GM18519 (cell line): ENCODE measurements around the gene ETV7.
"Not testable (repeated sequence)": the region's sequence is repeated elsewhere in the genome, so short reads cannot be mapped to it uniquely, and the experiment has no call there.

Experiments used
- ATAC-seq: cut with Tn5 transposase; IDR thresholded peaks from one replicate; pipeline ENCODE4 v1.9.1; 2021; ENCODE audit warnings: mild to moderate bottlenecking, moderate library complexity; ENCODE audit not compliant: unreplicated experiment, low FRiP score

Gene ETV7

GRCh38 chr6:36368421-36368820, 19.0 kb downstream of the ETV7 start:
- no peak for ATAC-seq

- ATAC-seq: no peak
Observed at GRCh38 chr6:36367743-36368142, 19.7 kb downstream of the ETV7 start.

- no peak for ATAC-seq
Observed at GRCh38 chr6:36364669-36365479, 22.6 kb downstream of the ETV7 start.

GRCh38 chr6:36364061-36364635, 23.3 kb downstream of the ETV7 start:
- not testable (repeated sequence) for ATAC-seq

- ATAC-seq: not testable (repeated sequence)
Observed at GRCh38 chr6:36363371-36363752, 24.1 kb downstream of the ETV7 start.

GRCh38 chr6:36362551-36363370, 24.7 kb downstream of the ETV7 start:
- ATAC-seq: no peak

- ATAC-seq: no peak
Observed at GRCh38 chr6:36361071-36361470, 26.4 kb downstream of the ETV7 start.

GRCh38 chr6:36360241-36361054, 27.0 kb downstream of the ETV7 start:
- no peak for ATAC-seq

- ATAC-seq: no peak
Observed at GRCh38 chr6:36358226-36358915, 29.1 kb downstream of the ETV7 start.

- no peak for ATAC-seq
Observed at GRCh38 chr6:36357872-36358225, 29.6 kb downstream of the ETV7 start.

- ATAC-seq: no peak
Observed at GRCh38 chr6:36355819-36356218, 31.6 kb downstream of the ETV7 start.

- ATAC-seq: no peak
Observed at GRCh38 chr6:36353411-36353915, 34.0 kb downstream of the ETV7 start.

GRCh38 chr6:36352477-36353157, 34.9 kb downstream of the ETV7 start:
- ATAC-seq: no peak

- no peak for ATAC-seq
Observed at GRCh38 chr6:36350681-36351571, 36.5 kb downstream of the ETV7 start.

- ATAC-seq: no peak
Observed at GRCh38 chr6:36350082-36350481, 37.4 kb downstream of the ETV7 start.

GRCh38 chr6:36349240-36349639, 38.2 kb downstream of the ETV7 start:
- no peak for ATAC-seq

GRCh38 chr6:36347621-36348020, 39.8 kb downstream of the ETV7 start:
- no peak for ATAC-seq
